AG04449 (cell line): ENCODE results near the gene FASTK.

Experiments
- CTCF ChIA-PET: fragments of 350-600 bp; formaldehyde crosslinking; extraction: SDS; loops from one replicate; lab custom pipeline; 2021; ENCODE audit warnings: antibody characterized with exemption; lab: Yijun Ruan, JAX
- POLR2A ChIA-PET: fragments of 400-600, 350-600 bp; formaldehyde crosslinking; extraction: SDS; loops from one replicate; lab custom pipeline; 2020; ENCODE audit warnings: antibody characterized with exemption, inconsistent platforms; lab: Yijun Ruan, JAX
- DNase-seq: peaks from one replicate; pipeline ENCODE4 v3.0.0-alpha.2; 2010; ENCODE audit warnings: low read depth, low spot score
- H3K4me3 ChIP-seq: 2 replicates; pipeline ENCODE4 v1.5.1; 2011; ENCODE audit warnings: low read depth, mild to moderate bottlenecking, control low read depth, low read length
- TF ChIP-seq, protein P1 (sequence below): IDR thresholded peaks from one replicate; pipeline ENCODE4 v1.5.1; 2011; ENCODE audit warnings: mild to moderate bottlenecking, moderate library complexity, low read length, control low read depth, inconsistent platforms; ENCODE audit not compliant: insufficient read depth; ENCODE audit errors: missing control alignments

FASTK gene

DNA sequence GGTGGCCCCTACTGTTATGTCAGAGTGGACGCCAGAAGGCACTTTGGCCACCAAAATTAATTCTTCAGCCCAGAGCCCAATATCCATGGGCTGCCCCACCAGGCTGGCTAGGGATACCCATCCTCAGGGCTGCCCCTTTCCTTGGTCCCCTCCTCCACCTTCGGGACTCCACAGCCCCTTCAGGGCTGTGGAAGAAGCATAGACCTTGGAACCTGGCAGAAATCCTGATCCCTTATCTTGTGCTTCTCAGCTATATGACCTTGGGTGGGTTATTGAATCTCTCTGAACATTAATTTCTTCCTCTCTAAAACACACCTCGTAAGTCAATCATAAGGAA is 3.2 kb upstream of the FASTK start:
- H3K4me3 ChIP-seq: peak overlapping the region; percentile 71
- TF ChIP-seq, protein P1, sequence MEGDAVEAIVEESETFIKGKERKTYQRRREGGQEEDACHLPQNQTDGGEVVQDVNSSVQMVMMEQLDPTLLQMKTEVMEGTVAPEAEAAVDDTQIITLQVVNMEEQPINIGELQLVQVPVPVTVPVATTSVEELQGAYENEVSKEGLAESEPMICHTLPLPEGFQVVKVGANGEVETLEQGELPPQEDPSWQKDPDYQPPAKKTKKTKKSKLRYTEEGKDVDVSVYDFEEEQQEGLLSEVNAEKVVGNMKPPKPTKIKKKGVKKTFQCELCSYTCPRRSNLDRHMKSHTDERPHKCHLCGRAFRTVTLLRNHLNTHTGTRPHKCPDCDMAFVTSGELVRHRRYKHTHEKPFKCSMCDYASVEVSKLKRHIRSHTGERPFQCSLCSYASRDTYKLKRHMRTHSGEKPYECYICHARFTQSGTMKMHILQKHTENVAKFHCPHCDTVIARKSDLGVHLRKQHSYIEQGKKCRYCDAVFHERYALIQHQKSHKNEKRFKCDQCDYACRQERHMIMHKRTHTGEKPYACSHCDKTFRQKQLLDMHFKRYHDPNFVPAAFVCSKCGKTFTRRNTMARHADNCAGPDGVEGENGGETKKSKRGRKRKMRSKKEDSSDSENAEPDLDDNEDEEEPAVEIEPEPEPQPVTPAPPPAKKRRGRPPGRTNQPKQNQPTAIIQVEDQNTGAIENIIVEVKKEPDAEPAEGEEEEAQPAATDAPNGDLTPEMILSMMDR: no peak
- DNase-seq: no peak
- POLR2A ChIA-PET: no interaction called here
- CTCF ChIA-PET: interaction anchor here (1.1 to 19.2 kb wide), 3 partner anchors 21 to 73 kb away, joined by 3 to 347 read pairs (median 3); no protein-coding TSS in a partner anchor

DNA sequence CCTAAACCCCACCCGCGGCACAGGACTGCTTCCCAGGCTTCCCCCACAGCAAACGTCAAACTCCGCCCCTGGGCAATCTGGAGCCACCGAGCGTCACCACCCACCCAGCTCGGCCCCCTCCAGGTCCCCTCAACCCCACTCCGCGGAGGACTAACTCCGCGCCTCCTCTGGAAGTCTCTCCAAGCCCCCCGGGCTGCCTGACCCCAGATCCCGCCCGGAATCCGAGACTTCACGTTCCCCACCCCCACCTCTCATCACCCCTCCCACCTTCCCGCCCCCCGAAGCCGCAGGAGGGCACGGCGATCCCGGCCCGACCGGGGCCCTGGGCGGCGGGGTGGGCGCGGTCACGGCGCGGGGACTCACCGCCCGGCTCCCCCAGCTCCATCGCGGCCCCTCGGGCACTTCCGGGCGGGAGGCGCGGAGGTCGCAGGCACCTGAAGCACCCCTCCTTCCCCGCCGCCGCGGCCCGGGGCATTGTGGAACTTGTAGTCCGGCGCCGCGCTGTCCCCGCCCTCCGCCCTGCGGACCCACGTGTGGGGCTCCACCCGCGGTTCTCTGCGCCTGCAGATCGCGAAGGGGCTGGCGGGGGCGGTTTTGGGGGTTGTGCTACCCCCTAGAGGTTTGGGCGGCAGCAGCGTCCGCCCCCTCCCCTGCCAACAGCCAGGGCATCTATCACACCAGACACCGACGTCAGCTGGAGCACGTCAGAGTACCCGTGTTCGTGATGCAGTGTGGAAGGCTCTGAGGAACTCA is 2.6 kb upstream of the FASTK start, which contains the start of gene TMUB1:
TSS of gene TMUB1 (minus strand) at position 423 of the 753 bp plus-strand sequence. CDS start 930 bp downstream, outside the sequence.
- CTCF ChIA-PET: interaction anchor here (1.1 to 19.2 kb wide), 3 partner anchors 21 to 72 kb away, joined by 3 to 347 read pairs (median 3); no protein-coding TSS in a partner anchor

DNA sequence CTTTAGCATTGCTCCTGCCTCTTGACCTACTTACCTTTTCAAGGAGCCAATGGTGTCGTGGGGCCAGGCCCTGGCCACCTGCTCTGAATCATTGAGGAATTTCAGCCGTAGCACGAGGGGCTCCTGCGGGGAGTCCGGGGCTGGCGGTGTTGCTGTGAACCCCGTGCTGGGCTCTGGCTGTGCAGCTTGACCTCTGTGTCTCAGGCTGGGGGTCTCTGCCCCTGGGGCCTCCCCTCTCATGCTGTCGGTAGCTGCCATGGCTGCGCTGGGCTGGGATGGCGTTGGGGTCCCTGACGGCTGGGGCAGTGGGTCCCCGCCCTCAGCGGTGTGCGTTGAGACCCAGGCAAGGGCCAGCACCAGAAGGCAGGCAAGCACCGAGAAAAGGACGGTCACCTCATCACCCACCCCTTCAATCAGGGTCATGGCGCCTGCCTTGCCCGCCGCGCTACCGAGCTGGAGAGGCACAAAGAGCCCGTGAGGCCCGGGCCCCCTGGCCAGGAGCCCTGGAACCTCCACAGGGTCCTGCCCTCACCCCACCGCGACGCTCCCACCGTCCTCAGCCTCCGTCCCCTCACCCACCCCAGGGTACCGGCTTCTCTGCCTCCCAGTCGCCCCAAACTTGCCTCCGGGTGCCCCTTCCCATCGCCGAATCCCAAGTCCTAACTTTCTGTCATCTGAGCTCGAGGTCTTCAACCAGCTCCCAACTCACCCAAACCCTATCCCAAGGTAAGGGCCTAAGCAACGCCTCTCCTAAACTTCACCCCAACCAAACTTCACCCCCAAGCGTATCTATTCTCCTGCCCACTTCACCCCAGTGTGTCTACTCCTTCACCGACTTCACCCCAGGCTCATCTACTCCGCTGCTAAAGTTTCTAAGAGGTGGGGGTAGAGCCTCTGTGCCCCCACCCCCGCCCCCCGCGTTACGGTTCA is 1.8 kb upstream of the FASTK start:
- no peak for DNase-seq
- POLR2A ChIA-PET: no interaction called here
- H3K4me3 ChIP-seq: peak overlapping the region; percentile 71
- TF ChIP-seq, protein P1: no peak
- CTCF ChIA-PET: interaction anchor here (1.3 to 19.2 kb wide), 2 partner anchors 20 to 27 kb away, joined by 3 to 347 read pairs; no protein-coding TSS in a partner anchor

More for the DNA sequence above, 2.6 kb upstream of the FASTK start, which contains the start of gene TMUB1:
- peak within 1 kb of the TSS; percentile 71 for H3K4me3 ChIP-seq
- TF ChIP-seq, protein P1: no peak
- POLR2A ChIA-PET: no interaction called here
- DNase-seq: no peak

DNA sequence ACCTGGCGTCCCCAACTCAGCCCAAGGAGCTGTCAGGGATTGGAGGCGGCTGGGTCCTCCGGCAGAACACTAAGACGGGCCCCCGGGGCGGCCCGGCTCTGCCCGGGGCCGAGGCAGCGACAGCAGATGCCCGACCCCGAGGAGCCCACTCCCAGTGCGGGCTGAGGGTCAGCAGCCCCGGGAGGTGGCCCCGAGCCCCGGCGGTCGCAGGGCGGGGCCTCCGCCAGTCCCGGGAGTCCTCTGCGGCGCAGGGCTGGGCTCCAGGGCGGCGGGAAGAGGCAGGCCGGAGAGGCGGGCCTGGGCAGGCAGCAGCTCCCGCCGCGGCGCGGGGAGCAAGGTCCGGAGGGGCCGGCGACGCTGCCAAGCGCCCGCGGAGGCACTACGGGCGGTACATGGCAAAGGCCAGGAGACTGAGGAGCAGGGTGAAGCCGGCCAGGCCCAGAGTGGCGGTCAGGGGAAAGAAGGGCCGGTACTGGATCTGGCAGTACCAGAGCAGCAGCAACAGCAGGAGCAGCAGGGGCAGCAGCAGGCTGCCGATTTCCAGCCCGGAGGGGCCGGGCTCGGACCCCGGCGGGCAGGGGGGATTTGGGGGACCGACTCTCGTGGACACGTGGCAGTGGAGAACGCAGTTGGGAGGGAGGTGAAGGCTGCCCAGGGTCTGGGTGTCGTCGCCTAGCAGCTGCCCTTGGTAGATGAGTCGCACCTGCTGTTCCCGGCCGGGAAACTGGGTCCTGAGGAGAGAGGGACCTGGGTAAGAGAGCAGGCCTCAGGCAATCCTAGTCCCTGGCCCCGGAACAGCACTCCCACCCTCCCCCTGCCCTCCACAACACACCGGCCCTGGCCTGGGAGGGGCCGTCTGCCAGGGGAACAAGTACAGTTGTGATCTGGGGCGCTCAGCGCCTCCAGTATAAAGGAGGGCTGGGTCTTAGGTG is 827 bp upstream of the FASTK start:
- TF ChIP-seq, protein P1: no peak
- CTCF ChIA-PET: interaction anchor here (1.0 to 19.2 kb wide), 3 partner anchors 14 to 28 kb away, joined by 3 to 347 read pairs (median 4); no protein-coding TSS in a partner anchor
- POLR2A ChIA-PET: interaction anchor here (0.5 to 1.6 kb wide), 12 partner anchors 13 to 93 kb away, joined by 3 to 8 read pairs (median 3); partner anchors contain the start of gene ABCB8
- peak overlapping the region; percentile 71 for H3K4me3 ChIP-seq
- DNase-seq: no peak

DNA sequence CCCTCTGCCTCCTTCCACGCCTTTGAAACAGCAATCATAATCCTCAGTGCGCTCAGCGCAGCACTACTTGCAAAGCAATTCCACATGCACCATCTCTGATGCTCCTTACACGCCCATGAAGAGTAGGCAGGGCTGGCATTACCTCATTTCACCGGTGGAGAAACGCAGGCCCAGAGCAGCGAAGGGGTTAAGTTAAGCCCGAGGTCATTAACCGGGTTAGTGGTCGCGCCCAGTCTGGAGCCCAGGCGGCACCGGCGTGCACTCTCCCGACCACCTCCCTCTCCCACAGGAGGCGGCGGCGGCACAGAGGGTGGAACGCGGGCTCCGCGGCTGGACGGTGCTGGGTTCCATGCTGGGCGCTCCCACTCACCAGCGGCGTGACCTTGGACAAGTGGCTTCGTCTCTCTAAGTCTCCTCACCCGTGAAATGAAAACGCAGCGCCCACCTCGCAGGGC is 515 bp downstream of the FASTK start:
- TF ChIP-seq, protein P1: no peak
- H3K4me3 ChIP-seq: peak overlapping the region; percentile 87
- no peak for DNase-seq
- ChIA-PET CTCF (interaction anchor here (0.9 to 19.2 kb wide), 4 partner anchors 11 to 30 kb away, joined by 3 to 347 read pairs (median 4); no protein-coding TSS in a partner anchor), POLR2A (interaction anchor here (0.5 to 1.6 kb wide), 9 partner anchors 17 to 111 kb away, joined by 3 to 7 read pairs (median 3); partner anchors contain the start of gene ABCB8)
